Astrocyte of the spinal cord (primary cell): ENCODE results near the gene ARID1A.

Experiments used
- DNase-seq: peaks from one replicate; pipeline ENCODE4 v3.0.0; 2011; ENCODE audit warnings: low read depth, low spot score
- H3K4me3 ChIP-seq: 2 replicates; pipeline ENCODE4 v1.5.1; 2011; ENCODE audit warnings: low read depth, mild to moderate bottlenecking, low read length, moderate library complexity
- in situ Hi-C: cut with HindIII; loops from 2 replicates; pipeline ENCODE4 v1.10.0; 2017; ENCODE audit warnings: low sequenced_read_pairs
- TF ChIP-seq, protein P1 (sequence below): IDR thresholded peaks from 2 replicates; pipeline ENCODE4 v1.5.1; 2012; ENCODE audit warnings: low read depth, mild to moderate bottlenecking, low read length, inconsistent platforms

Gene ARID1A

DNA sequence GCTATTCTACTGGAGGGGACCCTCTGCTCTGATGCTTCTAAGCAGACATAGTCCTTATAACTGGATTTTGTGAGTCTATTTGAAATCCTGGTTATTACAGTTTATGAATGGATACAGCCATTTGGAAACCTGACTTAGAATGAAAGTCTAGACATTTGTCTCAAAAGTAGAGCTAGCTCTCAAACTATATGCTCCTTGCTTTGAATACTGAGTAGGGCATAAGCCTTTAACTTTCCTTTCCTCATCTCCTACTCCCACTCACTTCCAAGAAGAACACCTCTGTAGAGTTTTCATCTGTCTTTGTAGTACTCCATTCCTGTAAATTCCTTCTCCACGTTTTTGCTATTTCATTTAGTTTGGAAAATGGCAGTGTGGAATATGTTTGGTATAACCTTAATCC, 9.0 kb upstream of the ARID1A start:
- in situ Hi-C loops, result no loop called here
- TF ChIP-seq, protein P1, sequence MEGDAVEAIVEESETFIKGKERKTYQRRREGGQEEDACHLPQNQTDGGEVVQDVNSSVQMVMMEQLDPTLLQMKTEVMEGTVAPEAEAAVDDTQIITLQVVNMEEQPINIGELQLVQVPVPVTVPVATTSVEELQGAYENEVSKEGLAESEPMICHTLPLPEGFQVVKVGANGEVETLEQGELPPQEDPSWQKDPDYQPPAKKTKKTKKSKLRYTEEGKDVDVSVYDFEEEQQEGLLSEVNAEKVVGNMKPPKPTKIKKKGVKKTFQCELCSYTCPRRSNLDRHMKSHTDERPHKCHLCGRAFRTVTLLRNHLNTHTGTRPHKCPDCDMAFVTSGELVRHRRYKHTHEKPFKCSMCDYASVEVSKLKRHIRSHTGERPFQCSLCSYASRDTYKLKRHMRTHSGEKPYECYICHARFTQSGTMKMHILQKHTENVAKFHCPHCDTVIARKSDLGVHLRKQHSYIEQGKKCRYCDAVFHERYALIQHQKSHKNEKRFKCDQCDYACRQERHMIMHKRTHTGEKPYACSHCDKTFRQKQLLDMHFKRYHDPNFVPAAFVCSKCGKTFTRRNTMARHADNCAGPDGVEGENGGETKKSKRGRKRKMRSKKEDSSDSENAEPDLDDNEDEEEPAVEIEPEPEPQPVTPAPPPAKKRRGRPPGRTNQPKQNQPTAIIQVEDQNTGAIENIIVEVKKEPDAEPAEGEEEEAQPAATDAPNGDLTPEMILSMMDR, result no peak
- H3K4me3 ChIP-seq, result no peak overlapping the region
- peak; percentile 59 for DNase-seq

DNA sequence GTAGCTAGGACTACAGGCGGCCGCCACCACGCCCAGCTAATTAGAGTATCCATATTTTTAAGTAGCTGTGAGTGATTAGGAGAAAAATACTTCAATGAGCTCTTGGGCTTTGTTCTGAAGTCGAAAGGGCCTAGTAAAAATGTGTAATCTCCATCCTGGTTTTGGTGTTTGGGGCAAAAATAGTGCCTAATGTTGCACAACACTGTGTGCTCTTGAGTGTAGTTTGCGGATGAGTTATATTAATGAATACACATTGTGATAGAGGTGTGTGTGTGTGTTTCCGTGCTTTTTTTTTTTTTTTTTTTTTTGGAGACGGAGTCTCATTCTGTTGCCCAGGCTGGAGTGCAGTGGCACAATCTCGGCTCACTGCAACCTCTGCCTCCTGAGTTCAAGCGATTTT, 6.3 kb upstream of the ARID1A start:
- TF ChIP-seq, protein P1, result no peak
- H3K4me3 ChIP-seq, result no peak overlapping the region
- in situ Hi-C loops, result no loop called here
- no peak for DNase-seq

DNA sequence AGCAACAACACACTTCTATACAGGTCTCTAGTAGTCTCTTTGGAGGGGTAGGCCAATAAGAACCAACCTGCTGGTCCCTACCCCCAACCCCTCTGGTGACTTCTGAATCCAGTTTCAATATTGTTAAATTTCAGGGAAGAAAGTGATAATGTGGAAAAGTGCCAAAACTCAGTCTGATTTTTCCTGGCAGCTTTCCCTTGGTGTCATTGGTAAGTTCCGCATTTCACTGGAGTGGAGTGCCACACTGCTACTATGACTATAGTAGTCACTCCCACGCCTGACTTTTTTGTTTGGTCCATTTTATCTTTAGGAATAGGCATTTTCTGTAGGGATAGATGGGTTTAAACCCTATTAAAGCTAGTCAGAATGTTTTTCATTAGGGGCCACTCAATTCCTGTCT, 5.7 kb upstream of the ARID1A start:
- in situ Hi-C loops, result no loop called here
- DNase-seq, result no peak
- no peak overlapping the region for H3K4me3 ChIP-seq
- TF ChIP-seq, protein P1, result no peak

DNA sequence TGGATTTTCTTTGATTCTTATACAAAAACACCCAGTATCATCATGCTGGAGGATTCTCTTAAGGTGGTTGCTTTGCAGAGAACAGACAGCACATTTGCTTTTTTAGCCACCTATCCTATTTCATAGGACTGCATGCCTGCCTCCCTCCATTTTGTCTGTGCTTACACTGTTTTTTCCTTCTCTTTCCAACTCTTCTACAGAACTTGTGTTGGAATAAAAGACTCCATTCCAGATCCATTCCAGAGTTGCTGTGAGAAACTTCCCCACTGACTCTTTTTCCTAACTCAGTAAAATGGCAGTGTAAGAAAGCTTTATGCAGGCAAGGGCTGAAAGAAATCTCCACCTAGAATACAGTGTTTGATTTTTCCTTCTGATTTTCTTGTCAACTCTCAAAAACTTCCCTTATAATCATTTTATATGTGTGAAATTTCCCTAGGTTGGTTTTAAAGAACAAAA, 5.2 kb upstream of the ARID1A start:
- no peak overlapping the region for H3K4me3 ChIP-seq
- in situ Hi-C loops, result no loop called here
- DNase-seq, result no peak
- TF ChIP-seq, protein P1, result no peak

DNA sequence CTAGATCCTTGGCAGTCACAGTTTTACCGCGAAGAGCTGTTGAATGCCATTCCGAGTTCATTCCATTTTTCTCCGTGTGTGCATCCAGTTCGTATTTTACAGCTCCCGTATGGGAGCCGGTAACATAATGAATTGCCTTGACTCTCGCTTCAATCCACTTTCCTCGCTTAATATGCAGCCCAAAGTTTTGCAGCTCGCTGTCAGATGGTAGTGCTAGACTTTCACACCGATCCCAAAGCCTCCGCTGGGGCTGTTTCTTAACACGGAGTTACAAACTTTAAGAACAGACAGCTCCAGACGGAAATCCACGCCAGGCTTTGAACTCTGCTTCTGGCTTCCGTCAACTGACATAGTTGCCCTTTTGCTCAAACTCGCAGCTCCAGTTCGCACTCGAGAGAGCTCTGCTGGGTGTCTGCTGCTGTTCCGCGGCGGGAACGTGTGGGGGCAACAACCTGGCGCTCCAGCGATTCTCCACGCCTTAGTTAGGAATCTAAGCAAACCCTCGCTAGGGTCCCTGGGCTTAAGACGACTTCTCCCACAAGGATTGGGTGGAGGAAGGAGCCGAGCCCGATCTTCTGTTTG, 3.5 kb upstream of the ARID1A start:
- TF ChIP-seq, protein P1, result peak; percentile 25
- H3K4me3 ChIP-seq, result peak overlapping the region; percentile 58
- DNase-seq, result peak; percentile 97
- in situ Hi-C loops, result no loop called here

DNA sequence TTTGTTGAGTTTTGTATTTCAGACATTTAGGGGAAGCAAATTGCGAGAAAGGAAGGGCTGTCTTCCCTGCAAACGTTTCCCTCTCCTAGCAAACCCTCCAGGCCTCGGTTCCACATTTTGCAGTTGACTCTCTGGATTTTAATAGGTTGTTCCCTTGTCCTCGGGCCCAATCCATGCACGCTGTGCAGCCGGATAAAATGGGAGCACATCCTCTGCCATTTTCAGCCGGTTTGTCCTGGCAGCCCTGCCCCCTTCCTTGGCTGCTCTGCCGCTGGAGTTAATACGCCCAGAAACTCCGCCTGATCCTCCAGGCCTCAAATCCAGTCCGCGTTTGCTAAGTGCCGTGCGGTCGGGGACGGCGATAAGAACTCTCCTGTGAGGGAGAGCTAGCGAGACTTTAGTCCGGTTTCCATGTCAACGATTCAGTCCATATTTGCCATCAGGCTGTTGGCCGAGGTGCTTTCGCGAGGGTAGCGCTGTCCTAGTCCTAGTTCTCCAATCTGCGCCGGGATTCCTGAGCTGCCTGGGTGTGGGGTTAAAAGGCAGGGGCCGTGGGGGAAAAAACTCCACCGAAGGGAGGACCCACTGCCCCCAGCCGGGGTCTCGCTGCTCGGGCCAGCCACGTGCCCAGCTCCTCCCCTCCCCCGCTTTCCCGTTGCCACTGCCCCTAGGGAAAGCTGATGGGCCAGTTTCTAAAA, 2.9 kb upstream of the ARID1A start:
- TF ChIP-seq, protein P1, result no peak
- peak overlapping the region; percentile 58 for H3K4me3 ChIP-seq
- peak; percentile 99 for DNase-seq
- in situ Hi-C loops, result no loop called here
